ENCODE data around the gene COLGALT1. TPM values are rescaled to one million over a fixed set of nuclear protein-coding genes. Genes with fewer than 3 reads are reported as not detected.

The COLGALT1 gene
- total RNA-seq, 1 donor from 2014 or later, result 140 TPM

GRCh38 chr19:17629760-17630159 is 74.3 kb downstream of the COLGALT1 start:
- no peak overlapping the region for H3K27ac Mint-ChIP-seq (ENCODE audit: unreplicated experiment)
- H3K9me3 Mint-ChIP-seq (ENCODE audit: low read depth), result peaks cover 4% of the 10 kb centered on the region
- no peaks in the 10 kb centered on the region for H3K4me1 Mint-ChIP-seq (ENCODE audit: low read depth)
- H3K4me3 Mint-ChIP-seq (ENCODE audit: unreplicated experiment), result no peak overlapping the region
- no peak for DNase-seq (ENCODE audit: low spot score)
- no peaks in the 10 kb centered on the region for H3K27me3 Mint-ChIP-seq (ENCODE audit: low read depth)
- TF ChIP-seq CTCF (IDR thresholded peaks at IDR 0.05), result no peak
- no peaks in the 10 kb centered on the region for H3K36me3 Mint-ChIP-seq (ENCODE audit: low read depth)

- Mint-ChIP-seq H3K27ac (ENCODE audit: unreplicated experiment) (no peak overlapping the region), H3K36me3 (ENCODE audit: low read depth) (no peaks in the 10 kb centered on the region), H3K9me3 (ENCODE audit: low read depth) (no peaks in the 10 kb centered on the region), H3K27me3 (ENCODE audit: low read depth) (no peaks in the 10 kb centered on the region), H3K4me3 (ENCODE audit: unreplicated experiment) (no peak overlapping the region), H3K4me1 (ENCODE audit: low read depth) (no peaks in the 10 kb centered on the region)
- TF ChIP-seq CTCF (IDR thresholded peaks at IDR 0.05), result no peak
- peak; percentile 46 for DNase-seq (ENCODE audit: low spot score)
Measured at GRCh38 chr19:17632577-17632976, 77.1 kb downstream of the COLGALT1 start.

Other genes starting within 250 kb of the COLGALT1 start
- gene MRPL34, start 249.8 kb upstream of the COLGALT1 start, total RNA-seq, result 56.6 to 68.7 TPM (median 61.7 TPM) in 3 replicates
- gene DDA1, start 246.1 kb upstream of the COLGALT1 start, total RNA-seq, result 53.0 to 66.6 TPM (median 63.9 TPM) in 3 replicates
- gene ANO8, start 220.8 kb upstream of the COLGALT1 start, total RNA-seq, result 16.7 to 18.9 TPM (median 16.8 TPM) in 3 replicates
- 16.7 to 20.9 TPM (median 20.6 TPM) in 3 replicates for gene GTPBP3, start 218.1 kb upstream of the COLGALT1 start, total RNA-seq
- 0.22 to 0.44 TPM in 2 of 3 replicates, not detected in the other for gene PLVAP, start 178.3 kb upstream of the COLGALT1 start, total RNA-seq
- gene CCDC194, start 161.5 kb upstream of the COLGALT1 start, total RNA-seq, result not detected in 3 replicates
- not detected in 3 replicates for gene BST2, start 150.0 kb upstream of the COLGALT1 start, total RNA-seq
- 36.3 to 46.7 TPM (median 39.4 TPM) in 3 replicates for gene MVB12A, start 135.6 kb upstream of the COLGALT1 start, total RNA-seq
- gene TMEM221, start 107.0 kb upstream of the COLGALT1 start, total RNA-seq, result 0.27 to 0.57 TPM (median 0.28 TPM) in 3 replicates
- gene NXNL1, start 94.7 kb upstream of the COLGALT1 start, total RNA-seq, result not detected in 3 replicates
- 6.8 to 7.9 TPM (median 7.7 TPM) in 3 replicates for gene SLC27A1, start 85.1 kb upstream of the COLGALT1 start, total RNA-seq
- gene PGLS, start 44.0 kb upstream of the COLGALT1 start, total RNA-seq, result 73.7 to 112 TPM (median 108 TPM) in 3 replicates
- gene UNC13A, start 132.7 kb downstream of the COLGALT1 start, total RNA-seq, result 2.0 to 3.9 TPM (median 2.1 TPM) in 3 replicates
- gene MAP1S, start 163.8 kb downstream of the COLGALT1 start, total RNA-seq, result 34.7 to 64.4 TPM (median 61.3 TPM) in 3 replicates
- gene FCHO1, start 195.8 kb downstream of the COLGALT1 start, total RNA-seq, result 0.22 to 0.70 TPM (median 0.49 TPM) in 3 replicates
- gene B3GNT3, start 239.5 kb downstream of the COLGALT1 start, total RNA-seq, result not detected in 3 replicates

Data from chondrocyte (in vitro differentiated cells).